Bronchial epithelial cell (primary cell): ENCODE measurements around the gene DNASE1L3. TPM values are rescaled to one million over a fixed set of nuclear protein-coding genes. Genes with fewer than 3 reads are reported as not detected.

Experiments
- DNase-seq: peaks from one replicate; pipeline ENCODE4 v3.0.0-alpha.2; 2010; ENCODE audit warnings: low read depth
- FAIRE-seq: peaks from 2 replicates; lab custom pipeline; 2011; peaks lifted over from hg19 to GRCh38; lab: Jason Lieb, UNC
- H3K27me3 ChIP-seq: 2 replicates; pipeline ENCODE4 v1.5.1; 2011; ENCODE audit warnings: low read length; ENCODE audit not compliant: control insufficient read depth, insufficient read depth
- H3K36me3 ChIP-seq: 2 replicates; pipeline ENCODE4 v1.5.1; 2011; ENCODE audit warnings: low read length; ENCODE audit not compliant: control insufficient read depth, insufficient read depth
- H3K4me3 ChIP-seq: 2 replicates; pipeline ENCODE4 v1.5.1; 2011; ENCODE audit warnings: mild to moderate bottlenecking, low read depth, low read length, control low read depth
- CTCF ChIP-seq: IDR thresholded peaks from 2 replicates; pipeline ENCODE4 v1.5.1; 2011; ENCODE audit warnings: mild to moderate bottlenecking, moderate library complexity, low read length, control low read depth, inconsistent platforms; ENCODE audit not compliant: insufficient read depth, severe bottlenecking
- total RNA-seq: library from RNA; depleted of rRNA; stranded (reverse); fragments of >200 nt; gene quantifications from 2 replicates; pipeline ENCODE4 v1.2.1, GENCODE V29; 2014

DNASE1L3 gene
- total RNA-seq, 1 donor from 2014 or later: not detected

GRCh38 chr3:58183221-58183620, 27.6 kb downstream of the DNASE1L3 start:
- no peak for TF ChIP-seq CTCF
- no peak overlapping the region for H3K4me3 ChIP-seq
- FAIRE-seq (peak; percentile 32), DNase-seq (no peak)
- no peaks in the 10 kb centered on the region for H3K27me3 ChIP-seq
- H3K36me3 ChIP-seq: no peaks in the 10 kb centered on the region

- FAIRE-seq: no peak
- no peaks in the 10 kb centered on the region for H3K27me3 ChIP-seq
Observed at GRCh38 chr3:58180940-58181587, 29.7 kb downstream of the DNASE1L3 start.

GRCh38 chr3:58180099-58180880, 30.5 kb downstream of the DNASE1L3 start:
- TF ChIP-seq CTCF: no peak
- Histone ChIP-seq H3K36me3 (no peaks in the 10 kb centered on the region), H3K4me3 (no peak overlapping the region), H3K27me3 (no peaks in the 10 kb centered on the region)
- DNase-seq (no peak), FAIRE-seq (no peak)

More at GRCh38 chr3:58180940-58181587, 29.7 kb downstream of the DNASE1L3 start:
- no peak for TF ChIP-seq CTCF
- peak; percentile 88 for DNase-seq
- H3K4me3 ChIP-seq: no peak overlapping the region
- H3K36me3 ChIP-seq: no peaks in the 10 kb centered on the region

- Histone ChIP-seq H3K36me3 (no peaks in the 10 kb centered on the region), H3K4me3 (no peak overlapping the region), H3K27me3 (no peaks in the 10 kb centered on the region)
- DNase-seq (no peak), FAIRE-seq (no peak)
- no peak for TF ChIP-seq CTCF
Observed at GRCh38 chr3:58179235-58180098, 31.3 kb downstream of the DNASE1L3 start.

GRCh38 chr3:58178528-58179234, 32.1 kb downstream of the DNASE1L3 start:
- Histone ChIP-seq H3K36me3 (no peaks in the 10 kb centered on the region), H3K4me3 (no peak overlapping the region), H3K27me3 (no peaks in the 10 kb centered on the region)
- FAIRE-seq (no peak), DNase-seq (no peak)
- no peak for TF ChIP-seq CTCF
